Natural killer cell (primary cell): ENCODE measurements around the gene PANK4. TPM values are rescaled to one million over a fixed set of nuclear protein-coding genes. Genes with fewer than 3 reads are reported as not detected.

Source experiments
- ATAC-seq, 3 donors: fragments of 150-1000 bp in 2 of 3; fragments of 200-7000 bp in 1 of 3; cut with Tn5 transposase; 1 replicate in 1 of 3; 2 replicates in 2 of 3; pipeline ENCODE4 v1.10.0; 2021; ENCODE audit warnings: mild to moderate bottlenecking in 2 of 3, moderate library complexity in 2 of 3
- DNase-seq, 2 donors: peaks; one replicate each; pipeline versions ENCODE4 v3.0.0 to v3.0.0-alpha.2; 2013 to 2021; ENCODE audit warnings: mixed read lengths in 1 of 2
- H3K27ac ChIP-seq: one replicate; pipeline ENCODE4 v1.5.1; 2013; ENCODE audit warnings: mild to moderate bottlenecking, low read length
- H3K27me3 ChIP-seq: one replicate; pipeline ENCODE4 v1.6.1; 2013; ENCODE audit warnings: low read length; ENCODE audit not compliant: control insufficient read depth, insufficient read depth
- H3K36me3 ChIP-seq: one replicate; pipeline ENCODE4 v1.6.1; 2013; ENCODE audit warnings: low read length; ENCODE audit not compliant: control insufficient read depth, insufficient read depth
- H3K4me1 ChIP-seq: one replicate; pipeline ENCODE4 v1.6.1; 2013; ENCODE audit warnings: low read length; ENCODE audit not compliant: control insufficient read depth, insufficient read depth
- H3K4me3 ChIP-seq: one replicate; pipeline ENCODE4 v1.5.1; 2013; ENCODE audit warnings: low read length
- H3K9me3 ChIP-seq: one replicate; pipeline ENCODE4 v1.6.1; 2013; ENCODE audit warnings: low read length; ENCODE audit not compliant: control insufficient read depth, insufficient read depth
- H3K27ac Mint-ChIP-seq, 2 donors: one replicate each; pipeline ENCODE4 v1.8.0; 2022; ENCODE audit warnings: mild to moderate bottlenecking in 2 of 2, mixed read lengths in 2 of 2, moderate library complexity in 1 of 2
- H3K27me3 Mint-ChIP-seq, 2 donors: one replicate each; pipeline ENCODE4 v1.8.0; 2022; ENCODE audit warnings: low read depth in 2 of 2, mixed read lengths in 2 of 2
- H3K36me3 Mint-ChIP-seq: one replicate; pipeline ENCODE4 v1.8.0; 2022; ENCODE audit warnings: mixed read lengths
- H3K4me1 Mint-ChIP-seq, 2 donors: one replicate each; pipeline ENCODE4 v1.8.0; 2022; ENCODE audit warnings: mixed read lengths in 2 of 2
- H3K4me3 Mint-ChIP-seq: one replicate; pipeline ENCODE4 v1.8.0; 2022; ENCODE audit warnings: mild to moderate bottlenecking, moderate library complexity, mixed read lengths
- H3K9me3 Mint-ChIP-seq, 2 donors: one replicate each; pipeline ENCODE4 v1.8.0; 2022; ENCODE audit warnings: mixed read lengths in 2 of 2
- CTCF ChIP-seq: fragments of 200-600 bp; IDR thresholded peaks from one replicate; pipeline ENCODE4 v1.8.0; 2022; ENCODE audit warnings: antibody characterized with exemption
- WGBS: methylation state at CpG from one replicate; pipeline ENCODE4 v1.1.7; 2013; ENCODE audit warnings: missing lambda C conversion rate; ENCODE audit not compliant: insufficient coverage; 5-methylcytosine and 5-hydroxymethylcytosine counted together
- intact Hi-C: fragments of 100-400 bp; cut with micrococcal nuclease; formaldehyde crosslinking; loops from one replicate; pipeline ENCODE4 v1.14.2; 2022
- total RNA-seq, 4 donors: library from RNA; stranded (reverse); fragments of 120-200 nt in 1 of 4; gene quantifications; one replicate each; pipeline versions ENCODE4 v1.2.3 to v1.2.4, GENCODE V29; 2013 to 2022

Gene PANK4
- total RNA-seq, 3 donors from 2014 or later (not counting 1 experiment from before 2014, with no cell fraction given): 48.2 to 75.7 (median 61.8) TPM

- 85% methylated on average over 19 of the region's 19 CpGs for WGBS
- TF ChIP-seq CTCF: no peak
- DNase-seq: no peak
- peaks cover 7% of the 10 kb centered on the region for H3K36me3 Mint-ChIP-seq
- intact Hi-C loops: no loop called here
- Histone ChIP-seq H3K27me3 (no peaks in the 10 kb centered on the region), H3K36me3 (peaks cover 10% of the 10 kb centered on the region), H3K4me1 (peaks cover 62% of the 10 kb centered on the region), H3K27ac (no peak overlapping the region), H3K4me3 (no peak overlapping the region), H3K9me3 (peaks cover 10% of the 10 kb centered on the region)
- peaks cover 0 to 4% of the 10 kb centered on the region in 2 donors for H3K9me3 Mint-ChIP-seq
- no peaks in the 10 kb centered on the region for H3K27me3 Mint-ChIP-seq
- H3K4me3 Mint-ChIP-seq: no peak overlapping the region
- no peak for ATAC-seq
- peak overlapping the region; percentile 81 to 89 for H3K27ac Mint-ChIP-seq
- peaks cover 27 to 30% of the 10 kb centered on the region in 2 donors for H3K4me1 Mint-ChIP-seq
These were observed 33.2 kb downstream of the PANK4 start for GRCh38 chr1:2493218-2493617.

- intact Hi-C loops: no loop called here
- H3K4me3 Mint-ChIP-seq: no peak overlapping the region
- H3K27me3 Mint-ChIP-seq: no peaks in the 10 kb centered on the region
- H3K4me3 ChIP-seq: no peak overlapping the region
- H3K36me3 Mint-ChIP-seq: peaks cover 7% of the 10 kb centered on the region
- H3K27me3 ChIP-seq: no peaks in the 10 kb centered on the region
- ATAC-seq (no peak), DNase-seq (no peak)
- H3K27ac Mint-ChIP-seq: no peak overlapping the region
- no peak for TF ChIP-seq CTCF
- H3K9me3 Mint-ChIP-seq: peaks cover 0 to 7% of the 10 kb centered on the region in 2 donors
- 87% methylated on average over 13 of the region's 13 CpGs for WGBS
- H3K36me3 ChIP-seq: peaks cover 12% of the 10 kb centered on the region
- peaks cover 27 to 30% of the 10 kb centered on the region in 2 donors for H3K4me1 Mint-ChIP-seq
- H3K27ac ChIP-seq: no peak overlapping the region
- H3K9me3 ChIP-seq: peaks cover 10% of the 10 kb centered on the region
- peaks cover 50% of the 10 kb centered on the region for H3K4me1 ChIP-seq
These were observed 34.3 kb downstream of the PANK4 start for GRCh38 chr1:2492091-2492490.

DNA sequence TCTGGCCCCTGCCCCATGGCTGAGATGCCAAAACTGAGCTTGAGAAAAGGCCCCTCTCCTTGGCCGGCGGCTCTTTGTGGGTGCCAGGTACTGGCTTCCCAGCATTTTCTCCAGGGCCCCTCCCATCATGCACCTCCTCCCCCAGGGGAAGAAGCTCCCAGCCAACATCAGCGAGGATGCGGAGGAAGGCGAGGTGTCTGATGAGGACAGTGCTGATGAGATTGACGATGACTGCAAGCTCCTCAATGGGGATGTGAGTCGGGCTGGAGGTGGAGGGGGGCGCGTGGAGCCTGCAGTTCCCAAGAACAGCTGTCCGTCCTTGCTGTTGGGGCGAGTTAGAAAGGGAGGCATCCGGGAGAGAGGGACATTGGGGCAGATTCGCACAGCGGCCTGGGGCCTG is 36.8 kb downstream of the PANK4 start:
- no peak for TF ChIP-seq CTCF
- H3K4me3 ChIP-seq: no peak overlapping the region
- intact Hi-C loops: no loop called here
- peaks cover 15% of the 10 kb centered on the region for H3K36me3 ChIP-seq
- ATAC-seq (no peak), DNase-seq (no peak)
- no peaks in the 10 kb centered on the region for H3K27me3 ChIP-seq
- no peak overlapping the region for H3K27ac ChIP-seq
- 96% methylated on average over 14 of the region's 14 CpGs for WGBS
- Mint-ChIP-seq H3K4me1 (peaks cover 15 to 16% of the 10 kb centered on the region in 2 donors), H3K27me3 (no peaks in the 10 kb centered on the region), H3K4me3 (no peak overlapping the region), H3K36me3 (peaks cover 7% of the 10 kb centered on the region), H3K9me3 (peaks cover 0 to 7% of the 10 kb centered on the region in 2 donors), H3K27ac (no peak overlapping the region)
- peaks cover 10% of the 10 kb centered on the region for H3K9me3 ChIP-seq
- peaks cover 26% of the 10 kb centered on the region for H3K4me1 ChIP-seq

DNA sequence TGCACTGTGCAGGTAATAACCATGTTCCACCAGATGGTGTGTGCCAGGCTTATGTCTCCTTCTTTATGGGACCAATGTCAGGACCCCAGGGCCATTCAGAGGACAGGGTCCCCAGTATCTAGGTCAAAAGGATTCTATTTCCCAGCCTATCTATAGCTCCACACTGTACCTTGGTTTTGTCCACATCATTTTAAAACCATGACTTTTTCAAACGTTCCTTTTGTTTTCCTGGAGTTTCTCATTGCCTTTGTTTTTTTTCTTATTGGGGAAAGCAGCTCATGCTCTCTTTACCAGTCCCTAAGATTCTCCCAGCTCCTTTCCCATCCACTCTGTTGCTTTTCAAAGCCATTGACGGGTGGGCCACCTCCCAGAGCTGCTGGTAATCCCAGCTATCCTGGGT is 37.7 kb downstream of the PANK4 start:
- Mint-ChIP-seq H3K9me3 (peaks cover 0 to 7% of the 10 kb centered on the region in 2 donors), H3K27me3 (no peaks in the 10 kb centered on the region), H3K4me3 (no peak overlapping the region), H3K27ac (no peak overlapping the region), H3K36me3 (peaks cover 7% of the 10 kb centered on the region), H3K4me1 (peaks cover 16 to 17% of the 10 kb centered on the region in 2 donors)
- Histone ChIP-seq H3K4me1 (peaks cover 25% of the 10 kb centered on the region), H3K27me3 (no peaks in the 10 kb centered on the region), H3K27ac (no peak overlapping the region), H3K9me3 (peaks cover 10% of the 10 kb centered on the region), H3K36me3 (peaks cover 15% of the 10 kb centered on the region), H3K4me3 (no peak overlapping the region)
- no peak for TF ChIP-seq CTCF
- DNase-seq (no peak), ATAC-seq (no peak)
- intact Hi-C loops: no loop called here
- WGBS: 97% methylated on average over 2 of the region's 2 CpGs
